ENCODE results near the gene CST7.

The CST7 gene

GRCh38 chr20:24935140-24935539 is 13.9 kb upstream of the CST7 start:
- Histone ChIP-seq H4K20me1 (ENCODE audit: insufficient read depth, low read length, poor library complexity, severe bottlenecking) (no peaks in the 10 kb centered on the region), H3K36me3 (ENCODE audit: insufficient read depth, low read length) (no peaks in the 10 kb centered on the region), H3K27me3 (ENCODE audit: insufficient read depth, low read length, poor library complexity, severe bottlenecking) (no peaks in the 10 kb centered on the region), H3K79me2 (ENCODE audit: insufficient read depth, low read length) (no peaks in the 10 kb centered on the region), H2AFZ (ENCODE audit: low read length) (no peak overlapping the region), H3K9ac (ENCODE audit: low read depth, low read length, poor library complexity, severe bottlenecking) (no peak overlapping the region), H3K4me3 (ENCODE audit: low read length, poor library complexity, severe bottlenecking) (no peak overlapping the region), H3K4me2 (ENCODE audit: low read depth, low read length, poor library complexity, severe bottlenecking) (no peak overlapping the region), H3K9me2 (replicated peaks; ENCODE audit: low read depth, low read length) (no peaks in the 10 kb centered on the region), H3F3A (ENCODE audit: low read depth) (no peaks in the 10 kb centered on the region), H3K4me1 (ENCODE audit: insufficient read depth, low read length, poor library complexity, severe bottlenecking) (peaks cover 22% of the 10 kb centered on the region), H3K9me3 (ENCODE audit: insufficient read depth, low read depth, low read length) (peaks cover 3% of the 10 kb centered on the region; the same call in 1 of the 2 replicates)
- no peak for TF ChIP-seq EZH2phosphoT487 (IDR thresholded peaks at IDR 0.05; ENCODE audit: borderline replicate concordance)
- TF ChIP-seq, protein P1, sequence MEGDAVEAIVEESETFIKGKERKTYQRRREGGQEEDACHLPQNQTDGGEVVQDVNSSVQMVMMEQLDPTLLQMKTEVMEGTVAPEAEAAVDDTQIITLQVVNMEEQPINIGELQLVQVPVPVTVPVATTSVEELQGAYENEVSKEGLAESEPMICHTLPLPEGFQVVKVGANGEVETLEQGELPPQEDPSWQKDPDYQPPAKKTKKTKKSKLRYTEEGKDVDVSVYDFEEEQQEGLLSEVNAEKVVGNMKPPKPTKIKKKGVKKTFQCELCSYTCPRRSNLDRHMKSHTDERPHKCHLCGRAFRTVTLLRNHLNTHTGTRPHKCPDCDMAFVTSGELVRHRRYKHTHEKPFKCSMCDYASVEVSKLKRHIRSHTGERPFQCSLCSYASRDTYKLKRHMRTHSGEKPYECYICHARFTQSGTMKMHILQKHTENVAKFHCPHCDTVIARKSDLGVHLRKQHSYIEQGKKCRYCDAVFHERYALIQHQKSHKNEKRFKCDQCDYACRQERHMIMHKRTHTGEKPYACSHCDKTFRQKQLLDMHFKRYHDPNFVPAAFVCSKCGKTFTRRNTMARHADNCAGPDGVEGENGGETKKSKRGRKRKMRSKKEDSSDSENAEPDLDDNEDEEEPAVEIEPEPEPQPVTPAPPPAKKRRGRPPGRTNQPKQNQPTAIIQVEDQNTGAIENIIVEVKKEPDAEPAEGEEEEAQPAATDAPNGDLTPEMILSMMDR (conservative IDR thresholded peaks at IDR 0.05; ENCODE audit: low read length): no peak

DNA sequence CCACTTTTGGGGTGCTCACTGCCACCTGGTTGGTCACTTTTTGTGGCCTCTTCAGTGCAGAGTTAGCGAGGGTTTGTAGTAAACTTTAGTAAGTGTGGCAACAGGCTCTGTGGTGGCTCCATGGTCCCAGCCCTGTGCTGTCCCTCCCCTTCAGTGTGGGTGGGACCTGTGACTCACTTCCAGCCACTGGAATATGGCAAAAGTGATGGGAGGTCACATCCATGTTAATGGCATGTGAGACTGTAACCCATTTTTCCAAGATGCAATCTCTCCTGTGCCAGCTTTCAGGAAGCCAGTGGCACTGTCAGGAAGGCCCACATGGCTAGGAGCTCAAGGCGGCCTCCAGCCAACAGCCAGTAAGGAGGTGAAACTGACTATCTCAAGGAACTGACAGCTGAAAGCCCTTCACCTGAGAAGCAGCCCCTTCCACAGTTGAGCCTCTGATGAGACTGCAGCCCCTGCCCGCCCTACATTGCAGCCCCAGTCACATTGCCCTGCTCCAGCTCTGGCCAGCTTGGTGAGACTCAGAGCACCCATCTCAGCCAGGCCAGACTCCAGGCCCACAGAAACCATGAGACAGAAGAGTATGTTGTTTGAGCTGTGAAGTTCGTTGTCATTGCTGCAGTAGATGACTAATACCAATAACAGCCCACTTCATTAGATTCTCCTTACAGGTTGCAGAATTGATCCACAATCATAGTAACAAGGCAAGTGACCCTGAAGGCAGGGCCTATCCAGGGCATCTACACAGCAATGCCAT is 13.1 kb upstream of the CST7 start:
- Histone ChIP-seq H3K36me3 (ENCODE audit: insufficient read depth, low read length) (no peaks in the 10 kb centered on the region), H3K4me3 (ENCODE audit: low read length, poor library complexity, severe bottlenecking) (no peak overlapping the region), H3K4me1 (ENCODE audit: insufficient read depth, low read length, poor library complexity, severe bottlenecking) (peaks cover 18% of the 10 kb centered on the region), H4K20me1 (ENCODE audit: insufficient read depth, low read length, poor library complexity, severe bottlenecking) (no peaks in the 10 kb centered on the region), H3K4me2 (ENCODE audit: low read depth, low read length, poor library complexity, severe bottlenecking) (no peak overlapping the region), H3K9ac (ENCODE audit: low read depth, low read length, poor library complexity, severe bottlenecking) (no peak overlapping the region), H3F3A (ENCODE audit: low read depth) (no peaks in the 10 kb centered on the region), H3K9me2 (replicated peaks; ENCODE audit: low read depth, low read length) (no peaks in the 10 kb centered on the region), H3K79me2 (ENCODE audit: insufficient read depth, low read length) (no peaks in the 10 kb centered on the region), H3K9me3 (ENCODE audit: insufficient read depth, low read depth, low read length) (peaks cover 3% of the 10 kb centered on the region; the same call in 1 of the 2 replicates), H3K27me3 (ENCODE audit: insufficient read depth, low read length, poor library complexity, severe bottlenecking) (no peaks in the 10 kb centered on the region), H2AFZ (ENCODE audit: low read length) (no peak overlapping the region)
- TF ChIP-seq, protein P1 (conservative IDR thresholded peaks at IDR 0.05; ENCODE audit: low read length): no peak
- no peak for TF ChIP-seq EZH2phosphoT487 (IDR thresholded peaks at IDR 0.05; ENCODE audit: borderline replicate concordance)

DNA sequence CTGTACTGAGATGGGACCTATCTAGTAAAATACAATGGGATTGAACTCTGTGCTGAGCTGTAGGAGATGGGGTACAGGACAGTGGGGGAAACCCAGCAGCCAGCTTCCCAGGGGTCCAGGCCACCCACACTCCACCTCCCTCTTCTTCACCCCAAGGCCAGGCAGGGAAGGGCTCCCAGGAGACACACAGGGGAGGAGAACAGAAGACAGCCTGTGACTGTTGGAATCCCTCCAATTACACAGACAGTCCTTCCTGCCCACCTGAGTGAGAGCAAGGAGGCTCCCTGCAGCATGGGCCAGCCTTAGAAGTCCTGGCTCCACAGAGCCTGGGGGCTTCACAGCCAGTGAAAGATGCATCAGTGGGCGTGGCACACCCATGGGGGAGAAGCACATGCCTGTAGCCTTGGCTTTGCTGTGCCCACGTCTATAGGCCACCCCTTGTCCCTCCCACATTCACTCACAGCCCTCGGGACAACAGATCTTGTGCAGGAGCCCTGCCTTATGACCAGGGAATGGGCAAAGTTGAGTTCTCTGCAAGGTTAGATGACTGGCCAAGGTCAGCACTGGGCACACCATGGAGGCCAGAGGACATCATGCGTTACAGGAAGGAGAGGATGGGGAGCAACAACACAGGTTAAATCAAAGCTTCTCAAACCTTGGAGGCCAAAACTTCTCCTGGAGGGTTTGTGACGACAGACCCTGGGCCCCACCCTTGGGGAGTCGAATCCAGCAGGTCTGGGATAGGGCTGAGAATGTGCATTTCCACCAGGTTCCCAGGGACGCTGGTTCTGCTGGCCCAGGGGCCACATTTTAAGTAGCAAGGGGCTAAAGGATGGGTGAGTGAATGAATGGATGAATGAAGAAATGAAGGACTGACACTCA is 12.3 kb upstream of the CST7 start:
- Histone ChIP-seq H3F3A (ENCODE audit: low read depth) (no peaks in the 10 kb centered on the region), H3K9ac (ENCODE audit: low read depth, low read length, poor library complexity, severe bottlenecking) (no peak overlapping the region), H3K4me3 (ENCODE audit: low read length, poor library complexity, severe bottlenecking) (no peak overlapping the region), H2AFZ (ENCODE audit: low read length) (no peak overlapping the region), H3K9me3 (ENCODE audit: insufficient read depth, low read depth, low read length) (peaks cover 3% of the 10 kb centered on the region; the same call in 1 of the 2 replicates), H3K4me1 (ENCODE audit: insufficient read depth, low read length, poor library complexity, severe bottlenecking) (peaks cover 11% of the 10 kb centered on the region), H4K20me1 (ENCODE audit: insufficient read depth, low read length, poor library complexity, severe bottlenecking) (no peaks in the 10 kb centered on the region), H3K27me3 (ENCODE audit: insufficient read depth, low read length, poor library complexity, severe bottlenecking) (no peaks in the 10 kb centered on the region), H3K36me3 (ENCODE audit: insufficient read depth, low read length) (no peaks in the 10 kb centered on the region), H3K9me2 (replicated peaks; ENCODE audit: low read depth, low read length) (no peaks in the 10 kb centered on the region), H3K4me2 (ENCODE audit: low read depth, low read length, poor library complexity, severe bottlenecking) (no peak overlapping the region), H3K79me2 (ENCODE audit: insufficient read depth, low read length) (no peaks in the 10 kb centered on the region)
- TF ChIP-seq, protein P1 (conservative IDR thresholded peaks at IDR 0.05; ENCODE audit: low read length): no peak
- no peak for TF ChIP-seq EZH2phosphoT487 (IDR thresholded peaks at IDR 0.05; ENCODE audit: borderline replicate concordance)
